IgD-negative memory B cell (primary cell): ENCODE measurements around the gene TIPARP. TPM values are rescaled to one million over a fixed set of nuclear protein-coding genes. Genes with fewer than 3 reads are reported as not detected.

Source experiments
- H3K27ac Mint-ChIP-seq, 3 donors: one replicate each; pipeline ENCODE4 v1.8.0; 2020 to 2022; ENCODE audit warnings: mild to moderate bottlenecking in 3 of 3, mixed read lengths in 3 of 3, moderate library complexity in 1 of 3
- H3K27me3 Mint-ChIP-seq: one replicate; pipeline ENCODE4 v1.8.0; 2021; ENCODE audit warnings: mixed read lengths
- H3K36me3 Mint-ChIP-seq: one replicate; pipeline ENCODE4 v1.8.0; 2020; ENCODE audit warnings: mild to moderate bottlenecking, mixed read lengths
- H3K4me1 Mint-ChIP-seq, 3 donors: one replicate each; pipeline ENCODE4 v1.8.0; 2020 to 2022; ENCODE audit warnings: mixed read lengths in 3 of 3, mild to moderate bottlenecking in 1 of 3
- H3K4me3 Mint-ChIP-seq, 4 donors: one replicate each; pipeline ENCODE4 v1.8.0; 2020 to 2022; ENCODE audit warnings: mild to moderate bottlenecking in 4 of 4, mixed read lengths in 4 of 4, moderate library complexity in 3 of 4
- H3K9me3 Mint-ChIP-seq, 3 donors: one replicate each; pipeline ENCODE4 v1.8.0; 2020 to 2021; ENCODE audit warnings: mixed read lengths in 3 of 3, mild to moderate bottlenecking in 1 of 3
- polyA plus RNA-seq: library from polyadenylated mRNA; unstranded; fragments of 300-500 nt; fragmentation: Illumina TruSeq; gene quantifications from one replicate; pipeline ENCODE4 v1.2.3, GENCODE V29; 2021

The TIPARP gene
- polyA plus RNA-seq, 1 donor from 2014 or later, result 12.6 TPM

- no peaks in the 10 kb centered on the region for H3K27me3 Mint-ChIP-seq
- peak overlapping the region in 2 of 3 donors; percentile 39 to 88 for H3K27ac Mint-ChIP-seq
Observed at GRCh38 chr3:156659260-156659659, 15.1 kb upstream of the TIPARP start.

GRCh38 chr3:156661155-156661554, 13.2 kb upstream of the TIPARP start:
- Mint-ChIP-seq H3K27me3 (no peaks in the 10 kb centered on the region), H3K27ac (peak overlapping the region; percentile 0 to 42 (median 8)), H3K4me3 (peak overlapping the region; percentile 2 to 75 (median 58)), H3K9me3 (no peaks in the 10 kb centered on the region), H3K36me3 (peaks cover 8% of the 10 kb centered on the region), H3K4me1 (peaks cover 33 to 49% (median 38%) of the 10 kb centered on the region in 3 donors)

More at GRCh38 chr3:156659260-156659659, 15.1 kb upstream of the TIPARP start:
- Mint-ChIP-seq H3K9me3 (no peaks in the 10 kb centered on the region), H3K36me3 (no peaks in the 10 kb centered on the region), H3K4me3 (no peak overlapping the region), H3K4me1 (peaks cover 18 to 31% (median 21%) of the 10 kb centered on the region in 3 donors)

- Mint-ChIP-seq H3K9me3 (no peaks in the 10 kb centered on the region), H3K4me1 (peaks cover 46 to 66% (median 51%) of the 10 kb centered on the region in 3 donors), H3K27me3 (no peaks in the 10 kb centered on the region), H3K27ac (peak overlapping the region in 2 of 3 donors; percentile 57 to 69), H3K4me3 (peak overlapping the region; percentile 14 to 91 (median 42)), H3K36me3 (peaks cover 8% of the 10 kb centered on the region)
Observed at GRCh38 chr3:156664011-156664830, 10.2 kb upstream of the TIPARP start.

GRCh38 chr3:156664831-156665178, 9.6 kb upstream of the TIPARP start:
- H3K9me3 Mint-ChIP-seq, result no peaks in the 10 kb centered on the region
- no peaks in the 10 kb centered on the region for H3K27me3 Mint-ChIP-seq
- peaks cover 8% of the 10 kb centered on the region for H3K36me3 Mint-ChIP-seq
- H3K4me3 Mint-ChIP-seq, result peak overlapping the region; percentile 14 to 91 (median 42)
- peaks cover 41 to 63% (median 51%) of the 10 kb centered on the region in 3 donors for H3K4me1 Mint-ChIP-seq
- peak overlapping the region; percentile 11 to 69 (median 57) for H3K27ac Mint-ChIP-seq

- Mint-ChIP-seq H3K27me3 (no peaks in the 10 kb centered on the region), H3K4me1 (peaks cover 41 to 63% (median 51%) of the 10 kb centered on the region in 3 donors), H3K36me3 (peaks cover 8% of the 10 kb centered on the region), H3K4me3 (peak overlapping the region in 3 of 4 donors; percentile 30 to 91 (median 81)), H3K27ac (peak overlapping the region in 2 of 3 donors; percentile 57 to 69), H3K9me3 (no peaks in the 10 kb centered on the region)
Observed at GRCh38 chr3:156665291-156665690, 9.1 kb upstream of the TIPARP start.

GRCh38 chr3:156666073-156666472, 8.3 kb upstream of the TIPARP start:
- Mint-ChIP-seq H3K9me3 (no peaks in the 10 kb centered on the region), H3K4me3 (peak overlapping the region in 2 of 4 donors; percentile 2 to 81), H3K36me3 (peaks cover 8% of the 10 kb centered on the region), H3K27ac (peak overlapping the region in 1 of 3 donors; percentile 14), H3K4me1 (peaks cover 40 to 58% (median 50%) of the 10 kb centered on the region in 3 donors), H3K27me3 (no peaks in the 10 kb centered on the region)

- Mint-ChIP-seq H3K27me3 (no peaks in the 10 kb centered on the region), H3K9me3 (no peaks in the 10 kb centered on the region), H3K4me1 (peaks cover 35 to 46% (median 44%) of the 10 kb centered on the region in 3 donors), H3K4me3 (peak overlapping the region in 3 of 4 donors; percentile 1 to 43 (median 41)), H3K36me3 (peaks cover 11% of the 10 kb centered on the region), H3K27ac (no peak overlapping the region)
Observed at GRCh38 chr3:156668073-156668763, 6.2 kb upstream of the TIPARP start.

- no peaks in the 10 kb centered on the region for H3K9me3 Mint-ChIP-seq
- no peaks in the 10 kb centered on the region for H3K27me3 Mint-ChIP-seq
- H3K27ac Mint-ChIP-seq, result no peak overlapping the region
- no peak overlapping the region for H3K4me3 Mint-ChIP-seq
- peaks cover 30 to 42% (median 39%) of the 10 kb centered on the region in 3 donors for H3K4me1 Mint-ChIP-seq
- H3K36me3 Mint-ChIP-seq, result peaks cover 3% of the 10 kb centered on the region
Observed at GRCh38 chr3:156670077-156670476, 4.3 kb upstream of the TIPARP start.

- Mint-ChIP-seq H3K27me3 (no peaks in the 10 kb centered on the region), H3K4me1 (peaks cover 25 to 37% (median 33%) of the 10 kb centered on the region in 3 donors), H3K4me3 (no peak overlapping the region), H3K9me3 (no peaks in the 10 kb centered on the region), H3K36me3 (peaks cover 3% of the 10 kb centered on the region), H3K27ac (no peak overlapping the region)
Observed at GRCh38 chr3:156670652-156671051, 3.7 kb upstream of the TIPARP start.

GRCh38 chr3:156673732-156674045, 701 bp upstream of the TIPARP start:
- Mint-ChIP-seq H3K9me3 (no peaks in the 10 kb centered on the region), H3K4me3 (peak overlapping the region; percentile 91 to 99 (median 97)), H3K36me3 (peaks cover 7% of the 10 kb centered on the region), H3K4me1 (peaks cover 28 to 41% (median 38%) of the 10 kb centered on the region in 3 donors), H3K27me3 (no peaks in the 10 kb centered on the region), H3K27ac (peak overlapping the region; percentile 93 to 98 (median 98))

GRCh38 chr3:156674911-156675829, 780 bp downstream of the TIPARP start:
- Mint-ChIP-seq H3K27ac (peak overlapping the region; percentile 93 to 98 (median 98)), H3K9me3 (no peaks in the 10 kb centered on the region), H3K27me3 (no peaks in the 10 kb centered on the region), H3K36me3 (peaks cover 7% of the 10 kb centered on the region), H3K4me1 (peaks cover 37 to 47% (median 45%) of the 10 kb centered on the region in 3 donors), H3K4me3 (peak overlapping the region; percentile 91 to 99 (median 97))

- peaks cover 46 to 57% (median 54%) of the 10 kb centered on the region in 3 donors for H3K4me1 Mint-ChIP-seq
- no peaks in the 10 kb centered on the region for H3K9me3 Mint-ChIP-seq
- peaks cover 8% of the 10 kb centered on the region for H3K36me3 Mint-ChIP-seq
- H3K27ac Mint-ChIP-seq, result peak overlapping the region; percentile 60 to 98 (median 93)
- H3K27me3 Mint-ChIP-seq, result no peaks in the 10 kb centered on the region
- peak overlapping the region; percentile 91 to 99 (median 97) for H3K4me3 Mint-ChIP-seq
Observed at GRCh38 chr3:156675830-156676767, 1.7 kb downstream of the TIPARP start.

- H3K27me3 Mint-ChIP-seq, result no peaks in the 10 kb centered on the region
- H3K4me1 Mint-ChIP-seq, result peaks cover 49 to 61% (median 57%) of the 10 kb centered on the region in 3 donors
- peaks cover 9% of the 10 kb centered on the region for H3K36me3 Mint-ChIP-seq
- no peaks in the 10 kb centered on the region for H3K9me3 Mint-ChIP-seq
- peak overlapping the region in 2 of 3 donors; percentile 59 to 98 for H3K27ac Mint-ChIP-seq
- peak overlapping the region in 3 of 4 donors; percentile 47 to 99 (median 91) for H3K4me3 Mint-ChIP-seq
Observed at GRCh38 chr3:156676768-156677479, 2.5 kb downstream of the TIPARP start.
